ENCODE measurements around the gene TROAP.

DNA sequence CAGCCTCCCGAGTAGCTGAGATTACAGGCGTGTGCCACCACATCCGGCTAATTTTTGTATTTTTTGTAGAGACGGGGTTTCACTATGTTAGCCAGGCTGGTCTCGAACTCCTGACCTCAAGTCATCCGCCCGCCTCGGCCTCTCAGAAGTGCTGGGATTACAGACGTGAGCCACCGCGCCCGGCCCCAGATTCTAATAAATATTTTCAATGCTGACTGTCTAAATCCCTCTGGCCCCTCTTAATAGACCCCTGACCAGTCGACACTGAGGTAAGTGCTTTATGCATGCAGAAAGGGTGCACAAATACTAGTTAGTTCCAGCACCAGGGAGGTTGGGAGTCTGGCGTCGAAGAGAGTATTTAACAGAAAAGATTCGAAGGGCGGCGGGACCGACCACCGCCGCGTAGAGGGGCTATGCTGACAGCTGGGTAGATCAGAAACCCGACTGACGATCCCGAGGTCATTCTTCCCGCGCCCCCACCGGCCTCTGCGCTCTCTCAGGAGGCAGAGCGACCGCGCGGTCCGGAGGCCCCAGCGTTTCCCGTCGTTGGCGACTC lies 43.1 kb downstream of the TROAP start:
- TF ChIP-seq, protein P1, sequence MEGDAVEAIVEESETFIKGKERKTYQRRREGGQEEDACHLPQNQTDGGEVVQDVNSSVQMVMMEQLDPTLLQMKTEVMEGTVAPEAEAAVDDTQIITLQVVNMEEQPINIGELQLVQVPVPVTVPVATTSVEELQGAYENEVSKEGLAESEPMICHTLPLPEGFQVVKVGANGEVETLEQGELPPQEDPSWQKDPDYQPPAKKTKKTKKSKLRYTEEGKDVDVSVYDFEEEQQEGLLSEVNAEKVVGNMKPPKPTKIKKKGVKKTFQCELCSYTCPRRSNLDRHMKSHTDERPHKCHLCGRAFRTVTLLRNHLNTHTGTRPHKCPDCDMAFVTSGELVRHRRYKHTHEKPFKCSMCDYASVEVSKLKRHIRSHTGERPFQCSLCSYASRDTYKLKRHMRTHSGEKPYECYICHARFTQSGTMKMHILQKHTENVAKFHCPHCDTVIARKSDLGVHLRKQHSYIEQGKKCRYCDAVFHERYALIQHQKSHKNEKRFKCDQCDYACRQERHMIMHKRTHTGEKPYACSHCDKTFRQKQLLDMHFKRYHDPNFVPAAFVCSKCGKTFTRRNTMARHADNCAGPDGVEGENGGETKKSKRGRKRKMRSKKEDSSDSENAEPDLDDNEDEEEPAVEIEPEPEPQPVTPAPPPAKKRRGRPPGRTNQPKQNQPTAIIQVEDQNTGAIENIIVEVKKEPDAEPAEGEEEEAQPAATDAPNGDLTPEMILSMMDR (IDR thresholded peaks at IDR 0.05; ENCODE audit: low read depth, low read length, poor library complexity, severe bottlenecking) = no peak
- no peak for TF ChIP-seq EZH2phosphoT487 (IDR thresholded peaks at IDR 0.05; ENCODE audit: borderline replicate concordance, low read length)

Measured in DOHH2 (cell line).